Pancreas (tissue), 10 donors: ENCODE measurements around the gene SPINK7. TPM values are rescaled to one million over a fixed set of nuclear protein-coding genes. Genes with fewer than 3 reads are reported as not detected.

Experiments
- ATAC-seq, 4 donors: fragments of 200-7000 bp; cut with Tn5 transposase; one replicate each; pipeline versions ENCODE4 v1.8.0 to v1.9.1; 2020; ENCODE audit warnings: mild to moderate bottlenecking in 4 of 4, moderate library complexity in 4 of 4
- DNase-seq, 6 donors: peaks; one replicate each; pipeline ENCODE4 v3.0.0-alpha.2; 2020
- FAIRE-seq: peaks from 2 replicates; lab custom pipeline; 2012; peaks lifted over from hg19 to GRCh38; lab: Jason Lieb, UNC
- H3K27ac ChIP-seq, 4 donors: fragments of 200-600 bp; sonication (generic); 1 replicate in 3 of 4; 2 replicates in 1 of 4; pipeline versions ENCODE4 v1.5.0 to v1.8.0; 2020
- H3K27me3 ChIP-seq, 4 donors: fragments of 200-600 bp; one replicate each; pipeline ENCODE4 v1.8.0; 2021
- H3K36me3 ChIP-seq, 3 donors: fragments of 200-600 bp; sonication (generic) in 1 of 3; one replicate each; pipeline versions ENCODE4 v1.5.0 to v1.8.0; 2020 to 2021
- H3K4me1 ChIP-seq, 3 donors: fragments of 200-600 bp; one replicate each; pipeline ENCODE4 v1.8.0; 2021
- H3K4me3 ChIP-seq, 4 donors: fragments of 200-600 bp; sonication (generic) in 2 of 4; one replicate each; pipeline versions ENCODE4 v1.5.0 to v1.8.0; 2020 to 2021
- H3K9me3 ChIP-seq, 4 donors: fragments of 200-600 bp; one replicate each; pipeline ENCODE4 v1.8.0; 2021
- CTCF ChIP-seq, 4 donors: fragments of 200-600 bp; sonication (generic) in 3 of 4; IDR thresholded peaks; one replicate each; pipeline versions ENCODE4 v1.5.0 to v1.8.0; 2021; ENCODE audit warnings: antibody characterized with exemption in 4 of 4
- WGBS, 2 donors: extraction: QIAGEN DNeasy Blood & Tissue Kit; methylation state at CpG; one replicate each; pipeline ENCODE4 v1.1.7; 2013; 5-methylcytosine and 5-hydroxymethylcytosine counted together
- intact Hi-C, 3 donors: fragments of 100-400 bp; cut with DNase I; formaldehyde crosslinking; loops; one replicate each; pipeline versions ENCODE4 v1.11.1 to v1.14.2; 2022
- polyA plus RNA-seq, 2 donors: library from polyadenylated mRNA; stranded (reverse); fragments of 200-250 nt; gene quantifications; one replicate each; pipeline ENCODE4 v1.2.3, GENCODE V29; 2013
- total RNA-seq, 6 donors: library from RNA; stranded (reverse); fragmentation: NEBNext Ultra II Directional in 4 of 6; extraction: Animal tissue kit (Norgen Biotek cat#: 25700) in 4 of 6; gene quantifications; one replicate each; pipeline versions ENCODE4 v1.2.1 to v1.2.4, GENCODE V29; 2021 to 2023
- donor health status: healthy with polysubstance abuse.
- donor health status: DM: no; HTN: no; CAD: no; lungs with moderate emphysema.
- donor health status: DM: no; HTN: no; CAD: no.
- donor health status: control.
- donor health status: control.
- donor health status: Bipolar disorder and iron deficiency.
- donor health status: DM: yes; HTN: yes; CAD: no.
- donor health status: DM: no; HTN: no; CAD: no.
- donor health status: DM: no; HTN: no; CAD: no.
- donor health status: DM: yes; HTN: yes; CAD: no.

The SPINK7 gene
- total and polyA plus RNA-seq, 8 donors: not detected

DNA sequence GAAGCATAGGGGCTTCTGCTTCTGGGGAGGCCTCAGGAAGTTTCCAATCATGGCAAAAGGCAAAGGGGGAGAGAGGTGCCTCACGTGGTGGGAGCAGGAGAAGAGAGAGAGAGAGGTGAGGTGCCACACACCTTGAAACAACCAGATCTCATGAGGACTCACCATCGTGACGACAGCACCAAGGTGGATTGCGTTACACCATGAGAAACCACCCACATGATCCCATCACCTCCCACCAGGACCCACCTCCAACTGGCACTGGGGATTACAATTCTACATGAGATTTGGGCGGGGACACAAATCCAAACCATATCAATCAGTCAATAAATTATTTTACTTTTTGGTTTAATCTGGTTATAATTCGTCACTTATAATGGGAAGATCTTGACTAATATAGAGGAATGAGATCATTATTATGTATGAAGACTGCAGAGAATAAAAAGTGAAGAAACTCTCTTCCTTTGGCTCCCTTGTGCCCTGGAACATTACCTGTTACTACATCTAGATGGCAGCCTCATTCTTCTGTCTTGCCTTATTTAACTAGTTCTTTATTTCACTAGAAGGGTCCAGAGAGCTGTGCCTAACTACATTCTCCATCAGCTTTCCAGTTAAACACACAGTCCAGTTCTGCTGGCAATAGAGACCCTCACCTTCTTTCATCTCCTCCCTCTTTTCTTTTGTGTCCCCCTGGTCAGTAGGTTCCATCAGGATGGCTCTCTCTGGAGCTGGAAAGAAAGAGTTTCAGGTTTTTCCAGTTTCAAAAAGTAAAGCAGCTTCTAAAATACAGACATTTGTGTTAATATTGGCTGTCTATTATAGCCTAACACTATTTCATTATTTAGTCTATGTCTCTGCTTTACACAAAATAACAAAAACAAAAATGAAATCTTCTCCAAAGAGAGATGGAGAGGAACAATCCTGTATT lies 21.7 kb upstream of the SPINK7 start:
- intact Hi-C loops: no loop called here
- TF ChIP-seq CTCF (IDR thresholded peaks at IDR 0.05): no peak
- WGBS, 2 donors: 66 to 71% methylated on average over 6 of the region's 6 CpGs
- ATAC-seq (peak in 2 of 4 donors; percentile 51 to 56), FAIRE-seq (no peak), DNase-seq (no peak)
- Histone ChIP-seq H3K27me3 (no peaks in the 10 kb centered on the region), H3K4me3 (no peak overlapping the region), H3K4me1 (peaks cover 0 to 11% (median 0%) of the 10 kb centered on the region in 3 donors), H3K9me3 (no peaks in the 10 kb centered on the region), H3K27ac (no peak overlapping the region), H3K36me3 (no peaks in the 10 kb centered on the region)

GRCh38 chr5:148297731-148298130 lies 14.5 kb upstream of the SPINK7 start:
- ATAC-seq: no peak
- TF ChIP-seq CTCF (IDR thresholded peaks at IDR 0.05): no peak
- Histone ChIP-seq H3K4me1 (no peaks in the 10 kb centered on the region), H3K27me3 (no peaks in the 10 kb centered on the region), H3K36me3 (no peaks in the 10 kb centered on the region), H3K27ac (no peak overlapping the region), H3K4me3 (no peak overlapping the region), H3K9me3 (no peaks in the 10 kb centered on the region)
- intact Hi-C loops: no loop called here
- 82 to 87% methylated on average over 4 of the region's 4 CpGs for WGBS, 2 donors
- no peak for DNase-seq
- FAIRE-seq: no peak

DNA sequence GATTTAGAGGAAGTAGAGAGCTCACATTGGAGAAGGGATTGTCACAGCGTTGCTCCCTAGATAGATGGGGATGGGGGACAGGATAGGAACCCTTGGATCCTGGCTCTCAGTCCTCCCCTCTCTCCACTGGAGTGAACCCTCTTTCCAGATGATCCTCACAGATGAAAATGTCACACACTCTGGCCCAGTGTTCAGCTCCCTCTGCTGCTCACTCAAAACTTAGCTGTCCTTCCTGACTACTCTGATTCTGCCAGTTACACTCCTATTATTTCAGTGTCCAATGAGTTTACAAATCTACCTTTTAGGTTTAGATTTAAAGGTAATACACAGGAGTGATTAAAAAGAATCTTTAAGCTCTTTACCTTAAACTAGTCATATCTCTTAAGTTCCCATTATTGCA lies 5.8 kb upstream of the SPINK7 start:
- no peak for TF ChIP-seq CTCF (IDR thresholded peaks at IDR 0.05)
- DNase-seq: no peak
- Histone ChIP-seq H3K36me3 (no peaks in the 10 kb centered on the region), H3K27me3 (no peaks in the 10 kb centered on the region), H3K9me3 (no peaks in the 10 kb centered on the region), H3K27ac (no peak overlapping the region), H3K4me3 (no peak overlapping the region), H3K4me1 (no peaks in the 10 kb centered on the region)
- intact Hi-C loops: no loop called here
- no peak for FAIRE-seq
- WGBS, 2 donors: 75% methylated on average over 1 of the region's 1 CpG
- ATAC-seq: no peak

GRCh38 chr5:148309019-148309418 lies 3.2 kb upstream of the SPINK7 start:
- WGBS, 2 donors: 74 to 77% methylated on average over 3 of the region's 3 CpGs
- no peaks in the 10 kb centered on the region for H3K9me3 ChIP-seq
- no peak for TF ChIP-seq CTCF (IDR thresholded peaks at IDR 0.05)
- intact Hi-C loops: no loop called here
- DNase-seq (no peak), ATAC-seq (no peak), FAIRE-seq (no peak)
- H3K4me3 ChIP-seq: no peak overlapping the region
- H3K27ac ChIP-seq: no peak overlapping the region
- H3K36me3 ChIP-seq: no peaks in the 10 kb centered on the region
- H3K27me3 ChIP-seq: no peaks in the 10 kb centered on the region
- H3K4me1 ChIP-seq: no peaks in the 10 kb centered on the region

DNA sequence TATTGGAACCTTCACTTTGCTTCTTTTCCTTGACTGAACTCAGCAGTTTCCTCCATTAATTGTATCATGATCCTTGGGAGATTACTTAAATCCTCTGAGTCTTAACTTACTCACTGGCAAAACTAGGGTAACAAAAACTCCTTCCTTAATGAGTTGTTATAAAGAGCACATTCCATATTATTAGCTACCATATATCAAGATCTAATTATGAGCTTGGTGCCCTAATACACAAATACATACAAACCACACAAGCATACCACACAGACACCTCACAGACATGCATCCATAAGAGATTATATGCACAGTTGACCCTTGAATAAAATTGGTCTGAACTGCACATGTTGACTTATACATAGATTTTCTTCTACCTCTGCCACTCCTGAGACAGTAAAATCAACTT lies 2.5 kb upstream of the SPINK7 start:
- Histone ChIP-seq H3K36me3 (no peaks in the 10 kb centered on the region), H3K9me3 (no peaks in the 10 kb centered on the region), H3K27me3 (no peaks in the 10 kb centered on the region), H3K4me1 (no peaks in the 10 kb centered on the region), H3K27ac (no peak overlapping the region), H3K4me3 (no peak overlapping the region)
- no peak for TF ChIP-seq CTCF (IDR thresholded peaks at IDR 0.05)
- intact Hi-C loops: no loop called here
- no peak for ATAC-seq
- no peak for DNase-seq
- FAIRE-seq: no peak
